PC-3 (cell line): ENCODE measurements around the gene FBF1. TPM values are rescaled to one million over a fixed set of nuclear protein-coding genes. Genes with fewer than 3 reads are reported as not detected.
"Not testable (repeated sequence)": the region's sequence is repeated elsewhere in the genome, so short reads cannot be mapped to it uniquely, and the experiment has no call there.

Source experiments
- ATAC-seq: fragments of 200-7000 bp; cut with Tn5 transposase; 2 replicates; pipeline ENCODE4 v1.9.1; 2020; ENCODE audit warnings: mild to moderate bottlenecking, moderate library complexity
- BruUV-seq: library from RNA; stranded (reverse); fragments of 400-500 nt; replicated peaks from 2 replicates; lab custom pipeline; 2021; lab: Mats Ljungman, UMichigan
- CTCF ChIA-PET: fragments of 300-600 bp; sonication (Branson Sonifier 250); formaldehyde crosslinking; loops from one replicate; lab custom pipeline; 2022; ENCODE audit warnings: antibody characterized with exemption; lab: Charles Lee
- POLR2A ChIA-PET: fragments of 300-600 bp; sonication (Branson Sonifier 250); formaldehyde crosslinking; loops from one replicate; lab custom pipeline; 2022; ENCODE audit warnings: antibody characterized with exemption; ENCODE audit not compliant: unreplicated experiment; lab: Charles Lee
- DNase-seq: peaks from one replicate; pipeline ENCODE4 v3.0.0-alpha.2; 2015
- H2AFZ ChIP-seq: fragments of 300-600 bp; sonication (generic); 2 replicates; pipeline ENCODE4 v1.6.0; 2016; ENCODE audit warnings: antibody characterized with exemption, low read length
- H3F3A ChIP-seq: fragments of 300-600 bp; sonication (generic); one replicate; pipeline ENCODE4 v1.6.0; 2017; ENCODE audit warnings: antibody characterized with exemption, low read length, control low read depth, mild to moderate bottlenecking; ENCODE audit not compliant: unreplicated experiment
- H3K27ac ChIP-seq: fragments of 300-600 bp; sonication (generic); 2 replicates; pipeline ENCODE4 v1.5.1; 2016; ENCODE audit warnings: mild to moderate bottlenecking, low read length
- H3K27me3 ChIP-seq: fragments of 300-600 bp; sonication (generic); 2 replicates; pipeline ENCODE4 v1.6.1; 2016; ENCODE audit warnings: low read length, mixed read lengths
- H3K36me3 ChIP-seq: fragments of 300-600 bp; sonication (generic); 2 replicates; pipeline ENCODE4 v1.6.1; 2016; ENCODE audit warnings: low read depth, mixed run types, low read length, mixed read lengths
- H3K4me1 ChIP-seq: fragments of 300-600 bp; sonication (generic); 2 replicates; pipeline ENCODE4 v1.5.1; 2016; ENCODE audit warnings: low read length; ENCODE audit not compliant: insufficient read depth
- H3K4me2 ChIP-seq: fragments of 300-600 bp; sonication (generic); 2 replicates; pipeline ENCODE4 v1.6.0; 2016; ENCODE audit warnings: low read length
- H3K4me3 ChIP-seq: fragments of 300-600 bp; sonication (generic); 2 replicates; pipeline ENCODE4 v1.5.1; 2016; ENCODE audit warnings: mild to moderate bottlenecking, low read length, mixed read lengths
- H3K79me2 ChIP-seq: fragments of 300-600 bp; sonication (generic); 2 replicates; pipeline ENCODE4 v1.6.1; 2017; ENCODE audit warnings: low read length, mixed read lengths
- H3K9ac ChIP-seq: fragments of 300-600 bp; sonication (generic); 2 replicates; pipeline ENCODE4 v1.6.0; 2016; ENCODE audit warnings: mild to moderate bottlenecking, low read length
- H3K9me2 ChIP-seq: fragments of 300-600 bp; sonication (generic); replicated peaks from 2 replicates; pipeline ENCODE4 v1.6.1; 2016; ENCODE audit warnings: mixed run types, low read length, mixed read lengths
- H3K9me3 ChIP-seq: fragments of 300-600 bp; sonication (generic); 2 replicates; pipeline ENCODE4 v1.6.1; 2016; ENCODE audit warnings: low read length, mixed read lengths
- H4K20me1 ChIP-seq: fragments of 300-600 bp; sonication (generic); 2 replicates; pipeline ENCODE4 v1.6.1; 2016; ENCODE audit warnings: low read length, mixed read lengths
- EZH2 ChIP-seq: fragments of 300-600 bp; sonication (generic); IDR thresholded peaks from one replicate; pipeline ENCODE4 v1.6.1; 2017; ENCODE audit warnings: antibody characterized with exemption, mild to moderate bottlenecking, low read length; ENCODE audit not compliant: unreplicated experiment
- EZH2phosphoT487 ChIP-seq: fragments of 300-600 bp; sonication (generic); IDR thresholded peaks from 2 replicates; pipeline ENCODE4 v1.6.1; 2018; ENCODE audit warnings: mild to moderate bottlenecking, antibody characterized with exemption, low read length, borderline replicate concordance
- intact Hi-C: fragments of 100-400 bp; cut with micrococcal nuclease; formaldehyde crosslinking; loops from 2 replicates; pipeline ENCODE4 v1.9.0; 2023
- total RNA-seq: library from RNA; depleted of rRNA; stranded (reverse); fragments of >200 nt; gene quantifications from 2 replicates; pipeline ENCODE4 v1.2.3, GENCODE V29; 2014
- TF ChIP-seq, protein P1 (sequence below): fragments of 300-600 bp; sonication (generic); conservative IDR thresholded peaks from 2 replicates; pipeline ENCODE4 v1.5.1; 2017; ENCODE audit warnings: antibody characterized with exemption, low read depth, mild to moderate bottlenecking, low read length

Gene FBF1
- total RNA-seq, 1 experiment from 2014 or later: 39.2 TPM

DNA sequence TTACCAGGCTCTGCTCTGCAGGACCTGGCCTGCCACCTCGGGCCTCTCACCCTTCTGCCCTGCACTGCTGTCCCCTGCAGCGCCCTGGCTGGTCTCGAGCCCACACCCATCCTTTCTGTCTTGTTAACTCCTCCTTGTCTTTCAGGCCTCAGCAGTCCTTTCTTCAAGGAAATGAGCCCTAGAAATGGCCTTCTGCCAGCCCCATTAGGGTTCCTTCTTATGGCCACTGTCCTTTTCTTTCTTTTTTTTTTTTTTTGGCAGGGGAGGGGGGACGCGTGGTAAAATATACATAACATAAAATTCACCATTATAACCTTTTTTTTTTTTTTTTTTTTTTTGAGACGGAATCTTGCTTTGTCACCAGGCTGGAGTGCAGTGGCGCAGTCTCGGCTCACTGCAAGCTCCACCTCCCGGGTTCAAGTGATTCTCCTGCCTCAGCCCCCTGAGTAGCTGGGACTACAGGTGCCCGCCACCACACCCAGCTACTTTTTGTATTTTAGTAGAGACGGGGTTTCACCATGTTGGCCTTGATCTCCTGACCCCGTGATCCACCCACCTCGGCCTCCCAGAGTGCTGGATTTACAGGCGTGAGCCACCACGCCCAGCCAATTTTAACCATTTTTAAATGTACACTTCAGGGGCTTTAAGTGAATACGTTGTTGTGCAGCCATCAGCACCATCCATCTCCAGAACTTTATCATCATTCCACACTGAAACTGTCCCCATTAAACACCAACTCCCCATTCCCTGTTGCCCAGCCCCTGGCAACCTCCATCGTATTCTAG is 75.2 kb downstream of the FBF1 start:
- H3K4me1 ChIP-seq, H3K36me3 ChIP-seq, H3K27me3 ChIP-seq, H4K20me1 ChIP-seq, CTCF ChIA-PET, H3K9me3 ChIP-seq, ATAC-seq, POLR2A ChIA-PET, H3K9me2 ChIP-seq, H3K27ac ChIP-seq, intact Hi-C loops, BruUV-seq, H3K4me2 ChIP-seq, H3K79me2 ChIP-seq, H3K4me3 ChIP-seq, H3F3A ChIP-seq, DNase-seq, H2AFZ ChIP-seq, H3K9ac ChIP-seq: not testable (repeated sequence)

DNA sequence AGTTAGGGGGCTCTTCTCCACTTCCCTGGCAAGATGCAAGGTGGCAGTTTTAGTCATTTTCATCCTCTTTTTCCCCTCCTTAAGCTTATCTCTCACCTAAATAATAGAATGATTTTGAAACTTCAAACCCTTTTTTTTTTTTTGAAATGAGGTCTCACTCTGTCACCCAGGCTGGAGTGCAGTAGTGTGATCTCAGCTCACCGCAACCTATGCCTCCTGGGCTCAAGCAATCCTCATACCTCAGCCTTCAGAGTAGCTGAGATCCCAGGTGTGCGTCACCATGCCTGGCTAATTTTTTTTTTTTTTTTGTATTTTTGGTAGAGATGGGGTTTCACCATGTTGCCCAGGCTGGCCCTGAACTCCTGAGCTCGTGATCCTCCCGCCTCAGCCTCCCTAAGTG is 76.0 kb downstream of the FBF1 start:
- ATAC-seq, H3K36me3 ChIP-seq, H3K9me3 ChIP-seq, H3K27me3 ChIP-seq, H3K4me3 ChIP-seq, DNase-seq, H3K79me2 ChIP-seq, H4K20me1 ChIP-seq, CTCF ChIA-PET, H3K4me1 ChIP-seq, H3K4me2 ChIP-seq, H3K9me2 ChIP-seq, H3K9ac ChIP-seq, H2AFZ ChIP-seq, intact Hi-C loops, H3F3A ChIP-seq, H3K27ac ChIP-seq, BruUV-seq: not testable (repeated sequence)
- POLR2A ChIA-PET: interaction anchor here (0.6 kb wide), 2 partner anchors 154 to 529 kb away, joined by 5 to 6 read pairs; no protein-coding TSS in a partner anchor

DNA sequence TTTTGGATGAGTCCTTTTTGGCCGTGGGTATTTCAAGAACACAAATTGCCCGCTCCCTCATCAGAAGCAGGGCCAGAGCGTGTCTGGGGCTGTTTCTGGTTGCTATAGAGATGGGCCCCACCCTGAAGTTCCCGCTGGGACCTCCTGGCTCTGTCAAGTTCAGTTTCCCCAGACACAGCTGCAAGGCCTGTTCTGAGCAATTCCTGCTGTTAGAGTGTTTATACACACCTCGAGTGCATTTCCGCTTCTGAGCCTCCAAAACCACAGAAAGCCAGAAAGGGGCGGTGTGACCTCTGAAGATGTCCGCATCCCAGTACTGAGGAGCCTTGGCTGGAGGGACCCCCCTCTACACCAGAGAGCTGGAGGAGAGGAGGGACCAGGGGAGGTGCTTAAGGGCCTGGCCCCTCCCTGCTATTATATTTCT is 76.4 kb downstream of the FBF1 start:
- DNase-seq: no peak
- no peak overlapping the region for H3K9ac ChIP-seq

More for the DNA sequence above, 76.4 kb downstream of the FBF1 start:
- Histone ChIP-seq H3K27me3 (no peaks in the 10 kb centered on the region), H2AFZ (no peak overlapping the region), H3K9me3 (no peaks in the 10 kb centered on the region), H3F3A (no peaks in the 10 kb centered on the region), H3K4me2 (no peak overlapping the region), H3K4me1 (peaks cover 2% of the 10 kb centered on the region; the same call in 1 of the 2 replicates), H3K27ac (no peak overlapping the region), H3K4me3 (no peak overlapping the region), H3K36me3 (no peaks in the 10 kb centered on the region), H4K20me1 (no peaks in the 10 kb centered on the region), H3K9me2 (no peaks in the 10 kb centered on the region), H3K79me2 (no peaks in the 10 kb centered on the region)
- ChIA-PET POLR2A (interaction anchor here (0.6 kb wide), 2 partner anchors 154 to 530 kb away, joined by 5 to 6 read pairs; no protein-coding TSS in a partner anchor), CTCF (no interaction called here)
- TF ChIP-seq EZH2phosphoT487 (no peak), EZH2 (no peak)
- TF ChIP-seq, protein P1, sequence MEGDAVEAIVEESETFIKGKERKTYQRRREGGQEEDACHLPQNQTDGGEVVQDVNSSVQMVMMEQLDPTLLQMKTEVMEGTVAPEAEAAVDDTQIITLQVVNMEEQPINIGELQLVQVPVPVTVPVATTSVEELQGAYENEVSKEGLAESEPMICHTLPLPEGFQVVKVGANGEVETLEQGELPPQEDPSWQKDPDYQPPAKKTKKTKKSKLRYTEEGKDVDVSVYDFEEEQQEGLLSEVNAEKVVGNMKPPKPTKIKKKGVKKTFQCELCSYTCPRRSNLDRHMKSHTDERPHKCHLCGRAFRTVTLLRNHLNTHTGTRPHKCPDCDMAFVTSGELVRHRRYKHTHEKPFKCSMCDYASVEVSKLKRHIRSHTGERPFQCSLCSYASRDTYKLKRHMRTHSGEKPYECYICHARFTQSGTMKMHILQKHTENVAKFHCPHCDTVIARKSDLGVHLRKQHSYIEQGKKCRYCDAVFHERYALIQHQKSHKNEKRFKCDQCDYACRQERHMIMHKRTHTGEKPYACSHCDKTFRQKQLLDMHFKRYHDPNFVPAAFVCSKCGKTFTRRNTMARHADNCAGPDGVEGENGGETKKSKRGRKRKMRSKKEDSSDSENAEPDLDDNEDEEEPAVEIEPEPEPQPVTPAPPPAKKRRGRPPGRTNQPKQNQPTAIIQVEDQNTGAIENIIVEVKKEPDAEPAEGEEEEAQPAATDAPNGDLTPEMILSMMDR: no peak
- BruUV-seq: no TSS peak
- ATAC-seq: no peak
- intact Hi-C loops: no loop called here
